NCI-H2196 (cell line): ENCODE measurements around the gene GPANK1.
"Not testable (repeated sequence)": the region's sequence is repeated elsewhere in the genome, so short reads cannot be mapped to it uniquely, and the experiment has no call there.

ENCODE experiments used
- DNase-seq: peaks from one replicate; lab custom pipeline; 2025; ENCODE audit not compliant: unreplicated experiment; lab: John Stamatoyannopoulos, UW

Gene GPANK1

GRCh38 chr6:31664790-31665500, at the start of gene GPANK1:
Gene GPANK1 (minus strand): TSS chr6:31664997. CDS start chr6:31664478, 519 bp downstream.
- peak; percentile 94 for DNase-seq

- no peak for DNase-seq
Measured at GRCh38 chr6:31713991-31714684, 49.3 kb upstream of the GPANK1 start.

GRCh38 chr6:31713465-31713864, 48.7 kb upstream of the GPANK1 start:
- DNase-seq: no peak

GRCh38 chr6:31712296-31712695, 47.5 kb upstream of the GPANK1 start:
- peak; percentile 16 for DNase-seq

GRCh38 chr6:31711233-31711632, 46.4 kb upstream of the GPANK1 start:
- no peak for DNase-seq

- DNase-seq: no peak
Measured at GRCh38 chr6:31710523-31711219, 45.9 kb upstream of the GPANK1 start.

- not testable (repeated sequence) for DNase-seq
Measured at GRCh38 chr6:31709157-31709556, 44.4 kb upstream of the GPANK1 start.

- DNase-seq: no peak
Measured at GRCh38 chr6:31708224-31708623, 43.4 kb upstream of the GPANK1 start.

GRCh38 chr6:31707701-31708100, 42.9 kb upstream of the GPANK1 start:
- no peak for DNase-seq

GRCh38 chr6:31706599-31706998, 41.8 kb upstream of the GPANK1 start, which contains the start of gene LY6G6F:
Gene LY6G6F (plus strand): TSS chr6:31706866. CDS start chr6:31706907, 41 bp downstream.
- no peak for DNase-seq

- no peak for DNase-seq
Measured at GRCh38 chr6:31705931-31706330, 41.1 kb upstream of the GPANK1 start.

GRCh38 chr6:31702819-31703716, 38.3 kb upstream of the GPANK1 start, which contains the start of gene ABHD16A:
Gene ABHD16A (minus strand): TSS chr6:31703324. CDS start chr6:31703281, 43 bp downstream.
- DNase-seq: peak; percentile 97

GRCh38 chr6:31702405-31702818, 37.6 kb upstream of the GPANK1 start:
- DNase-seq: no peak

- DNase-seq: peak; percentile 63
Measured at GRCh38 chr6:31701666-31702404, 37.0 kb upstream of the GPANK1 start.

GRCh38 chr6:31700740-31701401, 36.1 kb upstream of the GPANK1 start:
- DNase-seq: no peak

GRCh38 chr6:31697555-31697954, 32.8 kb upstream of the GPANK1 start:
- DNase-seq: no peak

GRCh38 chr6:31693535-31693934, 28.7 kb upstream of the GPANK1 start:
- no peak for DNase-seq

- no peak for DNase-seq
Measured at GRCh38 chr6:31692886-31693285, 28.1 kb upstream of the GPANK1 start.

- DNase-seq: no peak
Measured at GRCh38 chr6:31692353-31692752, 27.6 kb upstream of the GPANK1 start.
